H1 (cell line): ENCODE measurements around the gene AHDC1. TPM values are rescaled to one million over a fixed set of nuclear protein-coding genes. Genes with fewer than 3 reads are reported as not detected.

Experiments
- CTCF ChIA-PET: fragments of 300-600 bp; sonication (Branson Sonifier 250); formaldehyde crosslinking; loops from one replicate; lab custom pipeline; 2021; ENCODE audit not compliant: partially characterized antibody; lab: Charles Lee
- POLR2A ChIA-PET: fragments of 300-600 bp; sonication (Branson Sonifier 250); formaldehyde crosslinking; loops from one replicate; lab custom pipeline; 2021; ENCODE audit warnings: inconsistent platforms; ENCODE audit not compliant: partially characterized antibody; lab: Charles Lee
- DNase-seq, 2 experiments: peaks; one replicate each; pipeline versions ENCODE4 v3.0.0 to v3.0.0-alpha.2; 2010 to 2022; ENCODE audit warnings: low spot score in 2 of 2, low read depth in 1 of 2, mixed read lengths in 1 of 2
- FAIRE-seq: peaks from 2 replicates; lab custom pipeline; 2011; peaks lifted over from hg19 to GRCh38; lab: Jason Lieb, UNC
- H2AFZ ChIP-seq: 2 replicates; pipeline ENCODE4 v1.8.1; 2012; ENCODE audit warnings: low read length, inconsistent platforms
- H2AK5ac ChIP-seq: 2 replicates; pipeline ENCODE4 v1.6.1; 2013; ENCODE audit warnings: low read depth, low read length
- H2BK120ac ChIP-seq: replicated peaks from 2 replicates; pipeline ENCODE3; 2013; ENCODE audit warnings: low read depth, low read length, inconsistent platforms
- H2BK12ac ChIP-seq: 2 replicates; pipeline ENCODE4 v1.6.1; 2013; ENCODE audit warnings: low read depth, low read length
- H2BK15ac ChIP-seq: 2 replicates; pipeline ENCODE4 v1.6.1; 2013; ENCODE audit warnings: low read length
- H2BK20ac ChIP-seq: 2 replicates; pipeline ENCODE4 v1.6.1; 2013; ENCODE audit warnings: low read length
- H2BK5ac ChIP-seq: 2 replicates; pipeline ENCODE4 v1.6.1; 2013; ENCODE audit warnings: low read depth, low read length
- H3K14ac ChIP-seq: 2 replicates; pipeline ENCODE4 v1.6.1; 2013; ENCODE audit warnings: inconsistent platforms; ENCODE audit not compliant: insufficient read length
- H3K18ac ChIP-seq: 2 replicates; pipeline ENCODE4 v1.6.1; 2013; ENCODE audit warnings: low read length; ENCODE audit errors: extremely low read depth
- H3K23ac ChIP-seq: 2 replicates; pipeline ENCODE4 v1.6.1; 2013; ENCODE audit warnings: inconsistent platforms; ENCODE audit not compliant: insufficient read length
- H3K23me2 ChIP-seq: 2 replicates; pipeline ENCODE4 v1.6.1; 2013; ENCODE audit warnings: low read depth, low read length
- H3K27ac ChIP-seq: 2 replicates; pipeline ENCODE4 v1.6.1; 2011; ENCODE audit warnings: low read depth, low read length, inconsistent platforms
- H3K27me3 ChIP-seq, 4 experiments: replicated peaks in 1 of 4; 1 replicate in 1 of 4; 2 replicates in 3 of 4; pipeline versions ENCODE4 v1.6.1 to v1.8.1; 2011 to 2013; ENCODE audit warnings: low read length in 3 of 4, mild to moderate bottlenecking in 3 of 4, inconsistent platforms in 2 of 4, mixed read lengths in 2 of 4, moderate library complexity in 1 of 4; ENCODE audit not compliant: control insufficient read depth in 3 of 4, insufficient read depth in 3 of 4; ENCODE audit errors: extremely low read depth in 1 of 4
- H3K36me3 ChIP-seq, 4 experiments: 2 replicates each; pipeline versions ENCODE4 v1.6.1 to v1.8.1; 2011 to 2013; ENCODE audit warnings: mild to moderate bottlenecking in 4 of 4, low read length in 3 of 4, moderate library complexity in 2 of 4, control low read depth in 1 of 4, inconsistent platforms in 1 of 4; ENCODE audit not compliant: insufficient read depth in 4 of 4, control insufficient read depth in 2 of 4
- H3K4ac ChIP-seq: replicated peaks from 2 replicates; pipeline ENCODE3; 2013; ENCODE audit warnings: low read length, low read depth, mixed read lengths, inconsistent platforms; ENCODE audit not compliant: insufficient read length
- H3K4me1 ChIP-seq, 4 experiments: replicated peaks in 1 of 4; 1 replicate in 1 of 4; 2 replicates in 3 of 4; pipeline versions ENCODE4 v1.6.1 to v1.8.1; 2011 to 2013; ENCODE audit warnings: low read length in 3 of 4, inconsistent platforms in 2 of 4, mixed read lengths in 1 of 4; ENCODE audit not compliant: insufficient read depth in 4 of 4, control insufficient read depth in 3 of 4
- H3K4me2 ChIP-seq, 2 experiments: 2 replicates each; pipeline versions ENCODE4 v1.6.1 to v1.8.1; 2011 to 2013; ENCODE audit warnings: low read depth in 2 of 2, low read length in 2 of 2, control low read depth in 1 of 2, inconsistent platforms in 1 of 2, mild to moderate bottlenecking in 1 of 2; ENCODE audit not compliant: insufficient read depth in 1 of 2
- H3K4me3 ChIP-seq, 4 experiments: fragments of 200-600, 300-600 bp in 1 of 4; sonication (generic), shearing (Covaris generic), sonication (Bioruptor Twin) in 1 of 4; 2 replicates each; pipeline versions ENCODE4 v1.5.1 to v1.8.1; 2011 to 2016; ENCODE audit warnings: low read length in 4 of 4, low read depth in 3 of 4, control low read depth in 2 of 4, inconsistent platforms in 2 of 4, mild to moderate bottlenecking in 2 of 4, mixed read lengths in 1 of 4, moderate library complexity in 1 of 4; ENCODE audit not compliant: insufficient read depth in 2 of 4; ENCODE audit errors: extremely low read depth in 1 of 4
- H3K56ac ChIP-seq: replicated peaks from 2 replicates; pipeline ENCODE3; 2013; ENCODE audit warnings: low read depth, mild to moderate bottlenecking, mixed read lengths, low read length, inconsistent platforms; ENCODE audit not compliant: insufficient read length
- H3K79me1 ChIP-seq: 2 replicates; pipeline ENCODE4 v1.6.1; 2013; ENCODE audit warnings: low read depth, low read length, control low read depth
- H3K79me2 ChIP-seq, 2 experiments: 2 replicates each; pipeline versions ENCODE4 v1.6.1 to v1.8.1; 2012 to 2013; ENCODE audit warnings: low read length in 2 of 2, mild to moderate bottlenecking in 2 of 2, inconsistent platforms in 1 of 2; ENCODE audit not compliant: insufficient read depth in 2 of 2, control insufficient read depth in 1 of 2
- H3K9ac ChIP-seq, 4 experiments: replicated peaks in 1 of 4; 1 replicate in 1 of 4; 2 replicates in 3 of 4; pipeline versions ENCODE4 v1.6.1 to v1.8.1; 2011 to 2013; ENCODE audit warnings: low read depth in 3 of 4, low read length in 3 of 4, control low read depth in 2 of 4, mild to moderate bottlenecking in 2 of 4, moderate library complexity in 2 of 4, inconsistent platforms in 1 of 4; ENCODE audit errors: extremely low read depth in 1 of 4
- H3K9me3 ChIP-seq, 2 experiments: 2 replicates each; pipeline versions ENCODE4 v1.6.1 to v1.8.1; 2012 to 2013; ENCODE audit warnings: mild to moderate bottlenecking in 2 of 2, moderate library complexity in 2 of 2, control low read depth in 1 of 2, inconsistent platforms in 1 of 2, low read depth in 1 of 2, low read length in 1 of 2, mixed read lengths in 1 of 2; ENCODE audit not compliant: insufficient read depth in 2 of 2
- H4K20me1 ChIP-seq, 2 experiments: replicated peaks in 1 of 2; 2 replicates each; pipeline versions ENCODE3 to v1.8.1; 2011 to 2013; ENCODE audit warnings: inconsistent platforms in 2 of 2, low read length in 2 of 2, mild to moderate bottlenecking in 1 of 2; ENCODE audit not compliant: insufficient read depth in 2 of 2, control insufficient read depth in 1 of 2
- H4K5ac ChIP-seq: 2 replicates; pipeline ENCODE4 v1.6.1; 2013; ENCODE audit warnings: low read length, low read depth, mixed read lengths, inconsistent platforms; ENCODE audit not compliant: insufficient read length
- H4K8ac ChIP-seq: 2 replicates; pipeline ENCODE4 v1.8.0; 2013; ENCODE audit warnings: mild to moderate bottlenecking, moderate library complexity, low read length, inconsistent platforms; ENCODE audit not compliant: insufficient read depth; ENCODE audit errors: extremely low read depth
- H4K91ac ChIP-seq: replicated peaks from 2 replicates; pipeline ENCODE3; 2013; ENCODE audit warnings: low read length, mixed read lengths, inconsistent platforms; ENCODE audit not compliant: insufficient read length
- JUN ChIP-seq: IDR thresholded peaks from 2 replicates; pipeline ENCODE4 v1.6.1; 2011; ENCODE audit warnings: low read depth, mild to moderate bottlenecking, improper control_type of control experiment, low read length
- KDM4A ChIP-seq: IDR thresholded peaks from one replicate; pipeline ENCODE4 v1.7.1; 2012; ENCODE audit warnings: low read depth, mild to moderate bottlenecking, moderate library complexity, low read length, inconsistent platforms; ENCODE audit not compliant: severe bottlenecking
- WGBS, 2 experiments: shearing (Covaris generic) in 1 of 2; methylation state at CpG; one replicate each; pipeline versions ENCODE4 v1.1.6 to v1.1.7; 2013 to 2015; ENCODE audit warnings: low lambda C conversion rate in 2 of 2, mixed read lengths in 2 of 2, inconsistent platforms in 1 of 2, low coverage in 1 of 2, missing lambda C conversion rate in 1 of 2; ENCODE audit not compliant: insufficient replicate concordance in 2 of 2, insufficient coverage in 1 of 2, insufficient read length in 1 of 2; ENCODE audit errors: extremely low coverage in 1 of 2, missing lambda C conversion rate in 1 of 2; 5-methylcytosine and 5-hydroxymethylcytosine counted together
- polyA plus RNA-seq, 7 experiments: library from polyadenylated mRNA; depleted of rRNA in 3 of 7; stranded (reverse) in 5 of 7; unstranded in 2 of 7; fragments of >200 nt in 5 of 7; fragments of 200-250 nt in 2 of 7; gene quantifications; 1 replicate in 5 of 7; 2 replicates in 1 of 7; 4 replicates in 1 of 7; pipeline versions ENCODE4 v1.2.1 to v1.2.3, GENCODE V29; 2011 to 2013; ENCODE audit warnings: missing spikeins in 2 of 7, mixed read lengths in 2 of 7
- total RNA-seq: library from RNA; stranded (reverse); fragmentation: NEBNext Ultra II Directional; extraction: Animal tissue kit (Norgen Biotek cat#: 25700); gene quantifications from 2 replicates; pipeline ENCODE4 v1.2.1, GENCODE V29; 2021

Gene AHDC1
- total and polyA plus RNA-seq, 2 of the 8 experiments (the other 6 are each of a cell fraction or from before 2014, with no cell fraction given): 4.4 to 35.1 TPM

DNA sequence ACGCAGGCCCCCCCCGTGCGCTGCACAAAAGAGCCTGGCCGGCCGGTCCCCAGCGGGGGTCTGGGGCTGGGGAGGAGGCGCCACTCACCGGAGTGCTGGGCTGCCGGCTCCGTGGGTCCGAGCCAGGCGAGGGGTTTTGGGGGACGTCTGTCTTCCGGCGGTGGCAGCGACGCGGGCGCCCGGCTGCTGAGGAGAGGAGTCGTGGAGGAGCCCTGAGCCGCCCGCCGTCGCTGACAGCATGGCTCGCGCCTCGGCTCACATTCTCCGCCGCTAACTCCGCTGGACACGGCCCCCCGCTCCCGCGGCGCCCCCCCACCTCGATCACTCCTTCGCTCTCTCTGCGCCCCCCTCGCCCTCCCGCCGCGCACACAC is 649 bp downstream of the AHDC1 start:
- Histone ChIP-seq H3K4ac (no peak overlapping the region), H3K27me3 (no peaks in the 10 kb centered on the region), H3K23me2 (peaks cover 8% of the 10 kb centered on the region), H3K4me2 (peak overlapping the region; percentile 68 to 74), H3K9me3 (no peaks in the 10 kb centered on the region), H3K4me1 (peaks cover 37 to 57% (median 45%) of the 10 kb centered on the region in 4 experiments), H2BK12ac (no peak overlapping the region), H3K27ac (no peak overlapping the region), H3K79me1 (peaks cover 6% of the 10 kb centered on the region; the same call in 1 of the 2 replicates), H4K20me1 (peaks cover 11 to 33% of the 10 kb centered on the region in 2 experiments), H3K9ac (peak overlapping the region in 1 of 4 experiments; percentile 34; a peak in 2 of 7 replicates), H3K4me3 (peak overlapping the region; percentile 57 to 82 (median 68)), H2BK5ac (no peak overlapping the region; the same call in 1 of the 2 replicates), H3K36me3 (no peaks in the 10 kb centered on the region), H4K8ac (no peak overlapping the region; the same call in 1 of the 2 replicates), H4K91ac (no peak overlapping the region), H2AFZ (no peak overlapping the region), H2BK20ac (no peak overlapping the region), H2AK5ac (no peak overlapping the region), H2BK15ac (no peak overlapping the region), H3K79me2 (peaks cover 0 to 43% of the 10 kb centered on the region in 2 experiments; a peak in 3 of 4 replicates), H3K18ac (peak overlapping the region; percentile 42; the same call in 1 of the 2 replicates), H4K5ac (no peak overlapping the region), H3K56ac (no peak overlapping the region), H2BK120ac (no peak overlapping the region), H3K14ac (no peak overlapping the region), H3K23ac (no peak overlapping the region)
- 0% methylated on average over 23 of the region's 43 CpGs; no CpG with 5 or more reads in 1 of the 2 experiments for WGBS, 2 experiments
- peak in 1 of 2 experiments; percentile 65 for DNase-seq
- ChIA-PET POLR2A (interaction anchor here (0.6 to 6.4 kb wide), 10 partner anchors 9 to 185 kb away, joined by 3 to 97 read pairs (median 4); no protein-coding TSS in a partner anchor), CTCF (interaction anchor here (1.6 to 37.8 kb wide), 6 partner anchors 43 to 203 kb away, joined by 3 to 1807 read pairs (median 108); partner anchors contain the start of gene IFI6)
- no peak for FAIRE-seq
- TF ChIP-seq JUN (no peak), KDM4A (peak; percentile 42)
